HEK293 (cell line): ENCODE results near the gene ZNF20.

Experiments
- CTCF ChIA-PET: fragments of 350-600 bp; formaldehyde crosslinking; extraction: SDS; loops from one replicate; lab custom pipeline; 2021; ENCODE audit warnings: antibody characterized with exemption; lab: Yijun Ruan, JAX
- POLR2A ChIA-PET: fragments of 300-600 bp; formaldehyde crosslinking; extraction: SDS; loops from one replicate; lab custom pipeline; 2020; ENCODE audit warnings: antibody characterized with exemption, inconsistent platforms; lab: Yijun Ruan, JAX
- H3K27ac ChIP-seq: fragments of 200-500 bp; sonication (Bioruptor generic); 2 replicates; pipeline ENCODE4 v1.5.1; 2014; ENCODE audit warnings: low read depth, low read length, control low read depth, inconsistent platforms; ENCODE audit errors: extremely low read depth
- H3K36me3 ChIP-seq, 2 experiments: fragments of 200-500 bp in 1 of 2; sonication (Bioruptor generic) in 1 of 2; 1 replicate in 1 of 2; 2 replicates in 1 of 2; pipeline ENCODE4 v1.5.1; 2014 to 2017; ENCODE audit warnings: inconsistent platforms in 2 of 2, low read length in 2 of 2; ENCODE audit not compliant: control insufficient read depth in 2 of 2, insufficient read depth in 1 of 2
- H3K4me1 ChIP-seq: fragments of 200-500 bp; sonication (Bioruptor generic); 2 replicates; pipeline ENCODE4 v1.5.1; 2014; ENCODE audit warnings: mild to moderate bottlenecking, low read length, inconsistent platforms; ENCODE audit not compliant: control insufficient read depth, insufficient read depth
- H3K4me3 ChIP-seq: 2 replicates; pipeline ENCODE4 v1.5.1; 2011; ENCODE audit warnings: low read depth, mild to moderate bottlenecking, control low read depth, low read length, moderate library complexity
- H3K9me3 ChIP-seq: fragments of 200-500 bp; sonication (Bioruptor generic); 2 replicates; pipeline ENCODE4 v1.5.1; 2014; ENCODE audit warnings: low read depth, low read length, inconsistent platforms; ENCODE audit not compliant: control insufficient read depth, insufficient read depth
- GLI4 ChIP-seq: fragments of 450-650 bp; formaldehyde crosslinking; IDR thresholded peaks from 2 replicates; pipeline ENCODE4 v1.5.1; 2016; ENCODE audit warnings: missing biosample characterization, missing genetic modification characterization
- HOXA7 ChIP-seq: sonication (generic); formaldehyde crosslinking; IDR thresholded peaks from 2 replicates; pipeline ENCODE4 v1.8.1; 2022; ENCODE audit warnings: missing genetic modification reagents, borderline replicate concordance
- MYNN ChIP-seq: fragments of 450-650 bp; formaldehyde crosslinking; IDR thresholded peaks from 2 replicates; pipeline ENCODE4 v1.5.1; 2016; ENCODE audit warnings: missing biosample characterization, missing genetic modification characterization, borderline replicate concordance
- PBX3 ChIP-seq: sonication (generic); formaldehyde crosslinking; IDR thresholded peaks from 2 replicates; pipeline ENCODE4 v1.8.1; 2022; ENCODE audit warnings: mild to moderate bottlenecking, moderate library complexity, missing genetic modification reagents
- RBAK ChIP-seq: fragments of 450-650 bp; formaldehyde crosslinking; IDR thresholded peaks from 2 replicates; pipeline ENCODE4 v1.5.1; 2016; ENCODE audit warnings: missing biosample characterization, missing genetic modification characterization
- SP3 ChIP-seq: fragments of 450-650 bp; formaldehyde crosslinking; IDR thresholded peaks from 2 replicates; pipeline ENCODE4 v1.5.1; 2016; ENCODE audit warnings: missing biosample characterization, missing genetic modification characterization
- YY2 ChIP-seq: fragments of 450-650 bp; formaldehyde crosslinking; IDR thresholded peaks from 2 replicates; pipeline ENCODE4 v1.5.1; 2016; ENCODE audit warnings: missing biosample characterization, missing genetic modification characterization
- ZBTB17 ChIP-seq: fragments of 450-650 bp; formaldehyde crosslinking; IDR thresholded peaks from 2 replicates; pipeline ENCODE4 v1.5.1; 2016; ENCODE audit warnings: missing biosample characterization, missing genetic modification characterization
- ZBTB44 ChIP-seq: fragments of 450-650 bp; IDR thresholded peaks from 2 replicates; pipeline ENCODE4 v1.5.1; 2018; ENCODE audit warnings: missing biosample characterization, mild to moderate bottlenecking, missing genetic modification characterization
- ZBTB8A ChIP-seq: fragments of 450-650 bp; formaldehyde crosslinking; IDR thresholded peaks from 2 replicates; pipeline ENCODE4 v1.5.1; 2016; ENCODE audit warnings: missing biosample characterization, missing genetic modification characterization
- ZNF354C ChIP-seq: fragments of 450-650 bp; formaldehyde crosslinking; IDR thresholded peaks from 2 replicates; pipeline ENCODE4 v1.5.1; 2016; ENCODE audit warnings: missing biosample characterization, missing genetic modification characterization, low read depth, borderline replicate concordance
- ZNF362 ChIP-seq: fragments of 450-650 bp; formaldehyde crosslinking; IDR thresholded peaks from 2 replicates; pipeline ENCODE4 v1.5.1; 2016; ENCODE audit warnings: missing biosample characterization, missing genetic modification characterization
- ZNF416 ChIP-seq: fragments of 450-650 bp; formaldehyde crosslinking; IDR thresholded peaks from 2 replicates; pipeline ENCODE4 v1.5.1; 2016; ENCODE audit warnings: missing biosample characterization, missing genetic modification characterization
- ZNF521 ChIP-seq: fragments of 450-650 bp; formaldehyde crosslinking; IDR thresholded peaks from 2 replicates; pipeline ENCODE4 v1.5.1; 2017; ENCODE audit warnings: missing biosample characterization, mild to moderate bottlenecking, missing genetic modification characterization
- ZNF529 ChIP-seq: fragments of 450-650 bp; formaldehyde crosslinking; IDR thresholded peaks from 2 replicates; pipeline ENCODE4 v1.5.1; 2017; ENCODE audit warnings: missing genetic modification characterization, missing biosample characterization; ENCODE audit not compliant: insufficient replicate concordance
- ZNF548 ChIP-seq: fragments of 450-650 bp; formaldehyde crosslinking; IDR thresholded peaks from 2 replicates; pipeline ENCODE4 v1.5.1; 2016; ENCODE audit warnings: missing biosample characterization, missing genetic modification characterization
- ZNF585B ChIP-seq: fragments of 450-650 bp; formaldehyde crosslinking; IDR thresholded peaks from 2 replicates; pipeline ENCODE4 v1.5.1; 2016; ENCODE audit warnings: missing biosample characterization, missing genetic modification characterization
- ZNF610 ChIP-seq: fragments of 450-650 bp; formaldehyde crosslinking; IDR thresholded peaks from 2 replicates; pipeline ENCODE4 v1.5.1; 2016; ENCODE audit warnings: missing biosample characterization, missing genetic modification characterization, borderline replicate concordance
- ZNF623 ChIP-seq: fragments of 450-650 bp; formaldehyde crosslinking; IDR thresholded peaks from 2 replicates; pipeline ENCODE4 v1.5.1; 2016; ENCODE audit warnings: missing biosample characterization, missing genetic modification characterization
- ZNF701 ChIP-seq: fragments of 450-650 bp; formaldehyde crosslinking; IDR thresholded peaks from 2 replicates; pipeline ENCODE4 v1.5.1; 2016; ENCODE audit warnings: missing biosample characterization, missing genetic modification characterization
- ZNF777 ChIP-seq: fragments of 450-650 bp; formaldehyde crosslinking; IDR thresholded peaks from 2 replicates; pipeline ENCODE4 v1.5.1; 2017; ENCODE audit warnings: missing biosample characterization, missing genetic modification characterization, borderline replicate concordance
- ZNF843 ChIP-seq: fragments of 450-650 bp; formaldehyde crosslinking; IDR thresholded peaks from 2 replicates; pipeline ENCODE4 v1.5.1; 2016; ENCODE audit warnings: missing biosample characterization, missing genetic modification characterization
- ZSCAN16 ChIP-seq: fragments of 450-650 bp; formaldehyde crosslinking; IDR thresholded peaks from 2 replicates; pipeline ENCODE4 v1.5.1; 2016; ENCODE audit warnings: missing biosample characterization, missing genetic modification characterization
- TF ChIP-seq, protein P1 (sequence below): fragments of 450-650 bp; formaldehyde crosslinking; IDR thresholded peaks from 2 replicates; pipeline ENCODE4 v1.5.1; 2016; ENCODE audit warnings: missing biosample characterization, missing genetic modification characterization
- TF ChIP-seq, protein P2 (sequence below): fragments of 450-650 bp; formaldehyde crosslinking; IDR thresholded peaks from 2 replicates; pipeline ENCODE4 v1.5.0; 2017; ENCODE audit warnings: missing biosample characterization, missing genetic modification characterization, borderline replicate concordance

Gene ZNF20

GRCh38 chr19:12163826-12164225 lies 23.7 kb upstream of the ZNF20 start:
- Histone ChIP-seq H3K4me1 (no peaks in the 10 kb centered on the region), H3K9me3 (no peaks in the 10 kb centered on the region), H3K4me3 (peak overlapping the region; percentile 69), H3K27ac (peak overlapping the region; percentile 80; the same call in 1 of the 2 replicates), H3K36me3 (peaks cover 6 to 26% of the 10 kb centered on the region in 2 experiments)
- TF ChIP-seq HOXA7, result no peak
- TF ChIP-seq ZNF610 (tag by site-specific recombination), result no peak
- no peak for TF ChIP-seq ZNF416
- TF ChIP-seq PBX3 (CRISPR knock-in tag), result no peak
- TF ChIP-seq ZNF585B (tag by site-specific recombination), result no peak
- no peak for TF ChIP-seq ZNF623 (tag by site-specific recombination)
- no peak for TF ChIP-seq ZNF354C (tag by site-specific recombination)
- ChIA-PET CTCF (interaction anchor here (0.7 to 1.3 kb wide), 2 partner anchors 10 to 104 kb away, joined by 3 read pairs; no protein-coding TSS in a partner anchor), POLR2A (interaction anchor here (0.5 to 2.4 kb wide), 7 partner anchors 10 to 239 kb away, joined by 3 to 12 read pairs (median 6); partner anchors contain the start of genes ZNF20, ZNF563, ZNF700 and ZNF878)

- Histone ChIP-seq H3K9me3 (no peaks in the 10 kb centered on the region), H3K4me3 (peak within 1 kb of the TSS; percentile 69), H3K27ac (peak within 1 kb of the TSS; percentile 80), H3K36me3 (peaks cover 6 to 22% of the 10 kb centered on the region in 2 experiments), H3K4me1 (no peaks in the 10 kb centered on the region)
- ChIA-PET POLR2A (interaction anchor here (0.5 to 2.4 kb wide), 15 partner anchors 10 to 516 kb away, joined by 3 to 12 read pairs (median 4); partner anchors contain the start of genes ZNF20, ZNF44, ZNF442 and ZNF563), CTCF (interaction anchor here (0.6 to 1.3 kb wide), 4 partner anchors 8 to 103 kb away, joined by 3 to 5 read pairs (median 3); partner anchors contain the start of gene ZNF20)
- TF ChIP-seq ZNF362 (tag by site-specific recombination) (no peak), ZSCAN16 (tag by site-specific recombination) (no peak), ZNF843 (tag by site-specific recombination) (no peak), RBAK (no peak), ZNF416 (no peak), ZBTB17 (tag by site-specific recombination) (peak; percentile 81), SP3 (tag by site-specific recombination) (peak; percentile 62), ZNF548 (no peak), YY2 (tag by site-specific recombination) (no peak), GLI4 (tag by site-specific recombination) (0 out of 2 replicates have a peak, but pooled peaks have one; percentile 34), ZBTB44 (tag by site-specific recombination) (no peak), ZNF529 (tag by site-specific recombination) (no peak), ZBTB8A (peak; percentile 19; the same call in 1 of the 2 replicates), ZNF521 (tag by site-specific recombination) (no peak), ZNF623 (tag by site-specific recombination) (no peak), ZNF701 (tag by site-specific recombination) (no peak), ZNF777 (tag by site-specific recombination) (no peak), MYNN (tag by site-specific recombination) (no peak)
- TF ChIP-seq, protein P1, sequence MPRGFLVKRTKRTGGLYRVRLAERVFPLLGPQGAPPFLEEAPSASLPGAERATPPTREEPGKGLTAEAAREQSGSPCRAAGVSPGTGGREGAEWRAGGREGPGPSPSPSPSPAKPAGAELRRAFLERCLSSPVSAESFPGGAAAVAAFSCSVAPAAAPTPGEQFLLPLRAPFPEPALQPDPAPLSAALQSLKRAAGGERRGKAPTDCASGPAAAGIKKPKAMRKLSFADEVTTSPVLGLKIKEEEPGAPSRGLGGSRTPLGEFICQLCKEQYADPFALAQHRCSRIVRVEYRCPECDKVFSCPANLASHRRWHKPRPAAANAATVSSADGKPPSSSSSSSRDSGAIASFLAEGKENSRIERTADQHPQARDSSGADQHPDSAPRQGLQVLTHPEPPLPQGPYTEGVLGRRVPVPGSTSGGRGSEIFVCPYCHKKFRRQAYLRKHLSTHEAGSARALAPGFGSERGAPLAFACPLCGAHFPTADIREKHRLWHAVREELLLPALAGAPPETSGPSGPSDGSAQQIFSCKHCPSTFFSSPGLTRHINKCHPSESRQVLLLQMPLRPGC (tag by site-specific recombination), result 0 out of 2 replicates have a peak, but pooled peaks have one; percentile 9
- TF ChIP-seq, protein P2, sequence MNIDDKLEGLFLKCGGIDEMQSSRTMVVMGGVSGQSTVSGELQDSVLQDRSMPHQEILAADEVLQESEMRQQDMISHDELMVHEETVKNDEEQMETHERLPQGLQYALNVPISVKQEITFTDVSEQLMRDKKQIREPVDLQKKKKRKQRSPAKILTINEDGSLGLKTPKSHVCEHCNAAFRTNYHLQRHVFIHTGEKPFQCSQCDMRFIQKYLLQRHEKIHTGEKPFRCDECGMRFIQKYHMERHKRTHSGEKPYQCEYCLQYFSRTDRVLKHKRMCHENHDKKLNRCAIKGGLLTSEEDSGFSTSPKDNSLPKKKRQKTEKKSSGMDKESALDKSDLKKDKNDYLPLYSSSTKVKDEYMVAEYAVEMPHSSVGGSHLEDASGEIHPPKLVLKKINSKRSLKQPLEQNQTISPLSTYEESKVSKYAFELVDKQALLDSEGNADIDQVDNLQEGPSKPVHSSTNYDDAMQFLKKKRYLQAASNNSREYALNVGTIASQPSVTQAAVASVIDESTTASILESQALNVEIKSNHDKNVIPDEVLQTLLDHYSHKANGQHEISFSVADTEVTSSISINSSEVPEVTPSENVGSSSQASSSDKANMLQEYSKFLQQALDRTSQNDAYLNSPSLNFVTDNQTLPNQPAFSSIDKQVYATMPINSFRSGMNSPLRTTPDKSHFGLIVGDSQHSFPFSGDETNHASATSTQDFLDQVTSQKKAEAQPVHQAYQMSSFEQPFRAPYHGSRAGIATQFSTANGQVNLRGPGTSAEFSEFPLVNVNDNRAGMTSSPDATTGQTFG, result no peak
These were observed 23.0 kb upstream of the ZNF20 start, which contains the start of gene ZNF136 for GRCh38 chr19:12162882-12163806. ZNF136 (plus strand) TSS chr19:12163096; CDS start chr19:12163204, 108 bp downstream.
